NCI-H774 (cell line): ENCODE results near the gene BAG5.
A peak's percentile ranks its signal among the peaks of the same experiment; 100 is the strongest.
"Not testable (repeated sequence)": the region's sequence is repeated elsewhere in the genome, so short reads cannot be mapped to it uniquely, and the experiment has no call there.

Source experiments
- DNase-seq: peaks from one replicate; lab custom pipeline; 2025; lab: John Stamatoyannopoulos, UW

BAG5 gene

GRCh38 chr14:103562429-103563225 lies at the start of gene BAG5, which contains the start of gene COA8:
TSS of gene BAG5 (minus strand) at chr14:103562657. CDS start at chr14:103561164, 1,493 bp downstream.
TSS of gene COA8 (plus strand) at chr14:103562960. CDS start at chr14:103563002, 42 bp downstream.
- DNase-seq = peak; percentile 95

GRCh38 chr14:103611215-103611614 lies 48.8 kb upstream of the BAG5 start:
- DNase-seq = no peak

GRCh38 chr14:103609081-103609480 lies 46.6 kb upstream of the BAG5 start:
- DNase-seq = not testable (repeated sequence)

- DNase-seq = no peak
Observed at GRCh38 chr14:103607822-103608221, 45.4 kb upstream of the BAG5 start.

- DNase-seq = no peak
Observed at GRCh38 chr14:103606963-103607668, 44.7 kb upstream of the BAG5 start.

- no peak for DNase-seq
Observed at GRCh38 chr14:103604620-103605019, 42.2 kb upstream of the BAG5 start.

- no peak for DNase-seq
Observed at GRCh38 chr14:103600503-103600902, 38.0 kb upstream of the BAG5 start.

- DNase-seq = no peak
Observed at GRCh38 chr14:103597623-103598377, 35.3 kb upstream of the BAG5 start.

- peak; percentile 32 for DNase-seq
Observed at GRCh38 chr14:103594265-103594664, 31.8 kb upstream of the BAG5 start.

- DNase-seq = no peak
Observed at GRCh38 chr14:103593577-103593976, 31.1 kb upstream of the BAG5 start.

- peak; percentile 9 for DNase-seq
Observed at GRCh38 chr14:103584326-103584915, 22.0 kb upstream of the BAG5 start.

- no peak for DNase-seq
Observed at GRCh38 chr14:103581954-103582703, 19.7 kb upstream of the BAG5 start.

GRCh38 chr14:103581206-103581605 lies 18.7 kb upstream of the BAG5 start:
- no peak for DNase-seq

GRCh38 chr14:103578401-103579075 lies 16.1 kb upstream of the BAG5 start:
- DNase-seq = no peak

- DNase-seq = peak; percentile 76
Observed at GRCh38 chr14:103576371-103577024, 14.0 kb upstream of the BAG5 start.

- DNase-seq = no peak
Observed at GRCh38 chr14:103574707-103575285, 12.3 kb upstream of the BAG5 start.

- DNase-seq = no peak
Observed at GRCh38 chr14:103574104-103574503, 11.6 kb upstream of the BAG5 start.

- DNase-seq = no peak
Observed at GRCh38 chr14:103569408-103569807, 7.0 kb upstream of the BAG5 start.

- DNase-seq = no peak
Observed at GRCh38 chr14:103568952-103569351, 6.5 kb upstream of the BAG5 start.
